Omental fat pad (tissue), 4 donors: ENCODE data around the gene TBC1D2. TPM values are rescaled to one million over a fixed set of nuclear protein-coding genes. Genes with fewer than 3 reads are reported as not detected.
A peak's percentile ranks its signal among the peaks of the same experiment; 100 is the strongest.

Experiments
- ATAC-seq: fragments of 150-250 bp; one replicate; pipeline ENCODE4 v1.9.1; 2016; ENCODE audit warnings: mild to moderate bottlenecking, moderate library complexity; ENCODE audit not compliant: low FRiP score
- DNase-seq: peaks from one replicate; pipeline ENCODE4 v3.0.0-alpha.2; 2019; ENCODE audit warnings: low spot score
- CTCF ChIP-seq, 3 donors: fragments of 450-650 bp; IDR thresholded peaks; one replicate each; pipeline ENCODE4 v1.5.1; 2016 to 2017; ENCODE audit warnings: antibody characterized with exemption in 3 of 3, mild to moderate bottlenecking in 3 of 3, moderate library complexity in 2 of 3
- total RNA-seq, 4 donors: library from RNA; depleted of rRNA; stranded (reverse); fragments of >200 nt; gene quantifications; one replicate each; pipeline ENCODE4 v1.1.0, GENCODE V29; 2016

TBC1D2 gene
- total RNA-seq, 4 donors from 2014 or later, result 7.6 to 37.9 (median 12.4) TPM

- ATAC-seq (no peak), DNase-seq (no peak)
- TF ChIP-seq CTCF (IDR thresholded peaks at IDR 0.05), result no peak
Measured at GRCh38 chr9:98251551-98251950, 3.9 kb downstream of the TBC1D2 start.

DNA sequence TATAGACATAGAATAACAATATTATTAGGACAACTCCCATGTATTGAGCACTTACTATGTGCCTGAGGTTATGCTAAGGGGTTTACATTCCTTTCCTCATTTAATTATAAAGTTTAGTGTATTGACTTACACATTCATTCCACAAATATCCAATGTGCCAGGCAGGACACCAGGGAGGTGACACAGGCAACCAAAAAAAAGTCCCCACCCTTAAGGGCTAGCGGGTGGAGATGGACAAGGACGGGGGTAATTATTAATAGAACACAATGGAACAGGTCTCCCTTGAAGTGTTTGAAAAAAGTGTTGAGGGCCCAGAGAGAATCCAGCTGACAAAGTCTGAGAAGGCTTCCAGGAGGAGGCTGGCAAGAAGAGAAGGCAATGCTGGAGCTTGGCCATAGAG lies 5.7 kb downstream of the TBC1D2 start:
- DNase-seq, result no peak
- no peak for TF ChIP-seq CTCF (IDR thresholded peaks at IDR 0.05)
- ATAC-seq, result no peak

DNA sequence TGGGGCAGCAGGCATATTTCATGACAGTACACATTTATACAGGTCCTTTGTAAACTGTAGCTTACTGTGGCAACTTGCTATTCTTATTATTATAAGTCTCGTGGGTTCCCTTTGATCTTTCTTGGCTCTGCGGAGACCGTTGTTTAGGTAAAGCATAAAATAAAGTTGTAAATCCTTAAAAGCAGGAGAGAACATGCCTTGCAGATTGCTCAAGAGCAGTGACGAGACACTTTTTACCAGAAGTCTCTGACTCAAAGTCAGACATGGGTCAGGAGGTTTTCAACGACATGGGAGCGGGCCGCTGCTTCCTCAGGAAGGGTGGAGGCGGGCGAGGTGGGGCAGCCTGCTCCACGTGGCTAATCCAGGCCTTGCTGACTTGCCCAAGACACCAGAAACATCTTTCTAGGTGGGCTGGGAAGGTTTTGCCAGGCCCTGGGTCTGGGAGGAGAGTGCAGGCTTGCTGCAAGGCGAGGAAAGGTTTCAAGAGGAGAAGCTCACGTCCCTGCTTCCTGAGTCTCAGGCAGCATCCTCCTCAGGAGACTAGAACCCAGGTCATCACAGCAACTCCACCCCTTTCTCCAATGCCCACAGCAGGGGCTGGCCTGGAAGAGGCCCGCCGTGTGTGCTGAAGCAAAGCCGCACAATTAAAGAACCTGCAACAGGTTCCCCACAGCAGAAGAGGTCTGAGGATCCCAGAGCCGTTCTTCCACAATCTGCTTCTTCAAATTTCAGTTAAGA lies 6.5 kb downstream of the TBC1D2 start:
- TF ChIP-seq CTCF (IDR thresholded peaks at IDR 0.05), result no peak
- DNase-seq, result peak; percentile 27
- peak; percentile 55 for ATAC-seq

GRCh38 chr9:98247831-98248657 lies 7.4 kb downstream of the TBC1D2 start:
- no peak for TF ChIP-seq CTCF (IDR thresholded peaks at IDR 0.05)
- ATAC-seq, result no peak
- no peak for DNase-seq

- DNase-seq (no peak), ATAC-seq (no peak)
- no peak for TF ChIP-seq CTCF (IDR thresholded peaks at IDR 0.05)
Measured at GRCh38 chr9:98242426-98242825, 13.0 kb downstream of the TBC1D2 start.

- DNase-seq (no peak), ATAC-seq (no peak)
- no peak for TF ChIP-seq CTCF (IDR thresholded peaks at IDR 0.05)
Measured at GRCh38 chr9:98241357-98242300, 13.8 kb downstream of the TBC1D2 start.
